Effector CD8-positive, alpha-beta T cell (primary cell): ENCODE measurements around the gene BCOR.

Experiments used
- DNase-seq: peaks from one replicate; lab custom pipeline; 2025; lab: John Stamatoyannopoulos, UW

BCOR gene

GRCh38 chrX:40003428-40004245, 94.1 kb downstream of the BCOR start:
- DNase-seq = no peak

- DNase-seq = no peak
Observed at GRCh38 chrX:40003071-40003427, 94.7 kb downstream of the BCOR start.
